Smooth muscle cell of the umbilical artery (primary cell): ENCODE results near the gene SYMPK. TPM values are rescaled to one million over a fixed set of nuclear protein-coding genes. Genes with fewer than 3 reads are reported as not detected.

Experiments used
- total RNA-seq: library from RNA; depleted of rRNA; stranded (reverse); fragments of >200 nt; gene quantifications from 2 replicates; pipeline ENCODE4 v1.2.3, GENCODE V29; 2014

The SYMPK gene
- 30.9 and 56.4 TPM in 2 replicates for total RNA-seq

GRCh38 chr19:45862564-45863334 is at the start of gene SYMPK:
TSS of gene SYMPK (minus strand) at chr19:45863147. CDS start at chr19:45854495, 8,652 bp downstream.

DNA sequence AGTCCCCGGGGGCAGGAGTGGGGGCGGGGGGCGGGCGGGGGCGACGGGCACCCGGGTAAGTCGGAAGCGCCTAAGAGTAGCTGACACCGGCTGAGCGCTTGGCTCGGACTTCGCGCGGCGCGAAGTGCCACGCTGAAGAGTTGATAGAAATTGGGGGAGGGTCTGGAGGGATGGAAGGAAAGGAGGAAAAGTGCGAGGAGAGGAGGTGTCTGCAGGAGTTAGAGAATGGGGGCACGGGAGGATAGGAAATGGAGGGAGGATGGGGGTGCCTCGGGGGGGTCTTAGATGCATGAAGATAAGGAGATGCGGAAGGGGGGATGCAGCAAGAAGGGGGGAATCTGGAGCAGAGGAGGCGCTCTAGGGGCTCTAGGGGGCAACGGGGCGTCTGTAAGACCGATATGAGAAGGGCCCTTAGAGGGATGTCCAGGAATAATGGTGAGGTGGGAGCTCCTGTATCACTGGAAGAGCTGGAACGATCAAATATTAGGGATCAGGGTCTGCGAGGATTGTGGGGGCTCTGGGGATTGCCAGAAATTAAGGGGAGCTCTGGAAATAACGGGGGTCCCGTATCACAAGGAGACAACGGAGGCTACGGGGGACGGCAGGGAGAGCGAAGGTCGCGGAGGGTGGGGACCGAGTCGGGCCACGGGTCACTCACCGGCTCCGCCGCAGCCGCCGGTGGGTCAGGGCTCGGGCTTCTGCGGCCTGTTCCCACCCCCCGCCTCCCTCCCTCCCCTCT is 39.1 kb upstream of the SYMPK start, which contains the start of gene MYPOP:
TSS of gene MYPOP (minus strand) at position 702 of the 739 bp plus-strand sequence. CDS start 840 bp downstream, outside the sequence.

GRCh38 chr19:45885556-45886426 is 22.8 kb upstream of the SYMPK start, which contains the start of gene IRF2BP1:
TSS of gene IRF2BP1 (minus strand) at chr19:45886141. CDS start at chr19:45885774, 367 bp downstream.

GRCh38 chr19:45863840-45864628 is 1.1 kb upstream of the SYMPK start, which contains the start of gene FOXA3:
TSS of gene FOXA3 (plus strand) at chr19:45864326. CDS start at chr19:45864457, 131 bp downstream.

GRCh38 chr19:45814851-45815480 is 48.0 kb downstream of the SYMPK start, which contains the start of gene RSPH6A:
TSS of gene RSPH6A (minus strand) at chr19:45815308. CDS start at chr19:45815176, 132 bp downstream.

GRCh38 chr19:45792470-45793177 is 70.3 kb downstream of the SYMPK start, which contains the start of gene DMWD:
TSS of gene DMWD (minus strand) at chr19:45792845. CDS start at chr19:45792756, 89 bp downstream.

GRCh38 chr19:45782162-45782691 is 80.7 kb downstream of the SYMPK start, which contains the start of gene DMPK:
TSS of gene DMPK (minus strand) at chr19:45782490. CDS start at chr19:45782352, 138 bp downstream.

DNA sequence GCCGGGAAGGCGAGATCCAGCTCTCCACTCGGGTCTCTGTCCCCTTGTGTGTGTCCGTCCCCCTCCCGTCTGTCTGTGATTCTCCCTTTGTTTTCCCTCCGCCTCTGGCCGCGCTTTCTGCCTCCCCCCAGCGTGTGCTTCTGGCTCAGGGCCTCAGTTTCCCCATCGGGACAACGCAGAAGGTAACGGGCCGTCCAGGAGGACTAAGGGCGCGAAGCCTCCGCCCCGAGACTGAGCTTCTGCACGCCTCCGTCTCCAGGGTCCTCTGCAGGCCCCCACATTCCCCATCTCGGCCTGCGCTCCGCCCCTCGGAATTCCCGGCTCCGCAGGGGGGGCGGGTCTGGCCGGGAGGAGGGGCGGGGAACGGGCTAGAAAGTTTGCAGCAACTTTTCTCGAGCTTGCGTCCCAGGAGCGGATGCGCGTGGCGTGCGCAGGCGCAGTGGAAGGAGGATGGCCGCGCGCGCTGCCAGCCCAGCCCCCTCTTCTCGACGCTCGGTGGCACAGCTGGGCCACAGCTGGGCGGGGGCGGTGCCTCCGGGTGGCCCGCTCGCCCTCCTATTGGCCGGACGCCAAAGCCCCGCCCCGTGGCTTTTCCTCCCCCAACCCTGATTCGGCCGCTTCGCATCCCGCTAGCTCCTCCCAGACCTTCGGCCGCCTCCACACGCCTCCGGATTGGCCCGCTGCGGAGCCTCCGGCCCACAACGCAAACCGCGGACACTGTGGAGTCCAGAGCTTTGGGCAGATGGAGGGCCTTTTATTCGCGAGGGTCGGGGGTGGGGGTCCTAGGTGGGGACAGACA is 93.8 kb downstream of the SYMPK start, which contains the start of gene SIX5:
TSS of gene SIX5 (minus strand) at position 269 of the 799 bp plus-strand sequence. CDS start 408 bp downstream, outside the sequence.

Other genes with a start within 250 kb of the SYMPK start
- gene EML2, start 223.8 kb downstream of the SYMPK start, total RNA-seq = 50.2 and 59.6 TPM in 2 replicates
- under 0.01 TPM in 1 of 2 replicates, not detected in the other for gene GIPR, start 194.9 kb downstream of the SYMPK start, total RNA-seq
- gene SNRPD2, start 171.2 kb downstream of the SYMPK start, total RNA-seq = 144 and 339 TPM in 2 replicates
- gene QPCTL, start 170.5 kb downstream of the SYMPK start, total RNA-seq = 27.3 and 28.2 TPM in 2 replicates
- 2.7 and 6.2 TPM in 2 replicates for gene FBXO46, start 132.3 kb downstream of the SYMPK start, total RNA-seq
- not detected in 2 replicates for gene MEIOSIN, start 129.7 kb downstream of the SYMPK start, total RNA-seq
- 7.6 and 10.1 TPM in 2 replicates for gene SIX5, start 93.9 kb downstream of the SYMPK start, total RNA-seq
- 33.0 and 35.0 TPM in 2 replicates for gene DMPK, start 80.7 kb downstream of the SYMPK start, total RNA-seq
- gene DMWD, start 70.3 kb downstream of the SYMPK start, total RNA-seq = 34.4 and 50.2 TPM in 2 replicates
- gene RSPH6A, start 47.8 kb downstream of the SYMPK start, total RNA-seq = 0.14 and 0.30 TPM in 2 replicates
- gene FOXA3, start 1.2 kb upstream of the SYMPK start, total RNA-seq = not detected in 2 replicates
- 24.1 and 27.7 TPM in 2 replicates for gene IRF2BP1, start 23.0 kb upstream of the SYMPK start, total RNA-seq
- 3.7 and 4.2 TPM in 2 replicates for gene MYPOP, start 39.5 kb upstream of the SYMPK start, total RNA-seq
- not detected in 2 replicates for gene NANOS2, start 51.6 kb upstream of the SYMPK start, total RNA-seq
- gene NOVA2, start 110.7 kb upstream of the SYMPK start, total RNA-seq = 0.23 TPM in 1 of 2 replicates, not detected in the other
- gene CCDC61, start 132.3 kb upstream of the SYMPK start, total RNA-seq = 5.3 and 5.9 TPM in 2 replicates
- not detected in 2 replicates for gene PGLYRP1, start 159.9 kb upstream of the SYMPK start, total RNA-seq
- gene IGFL4, start 177.9 kb upstream of the SYMPK start, total RNA-seq = 0.09 TPM in 1 of 2 replicates, not detected in the other